HTERT RPE-1 (cell line): ENCODE measurements around the gene ARRDC3.
"Not testable (repeated sequence)": the region's sequence is repeated elsewhere in the genome, so short reads cannot be mapped to it uniquely, and the experiment has no call there.

Experiments used
- in situ Hi-C: fragments of 300-500 bp; cut with MboI; formaldehyde crosslinking; loops from 4 replicates; pipeline ENCODE4 v1.14.3; 2020; ENCODE audit warnings: low sequenced_read_pairs

The ARRDC3 gene

GRCh38 chr5:91383027-91383955 lies at the start of gene ARRDC3:
Gene ARRDC3, minus strand, starts transcription at chr5:91383317. Its CDS starts 225 bp downstream, at chr5:91383092.
- in situ Hi-C loops, result no loop called here

DNA sequence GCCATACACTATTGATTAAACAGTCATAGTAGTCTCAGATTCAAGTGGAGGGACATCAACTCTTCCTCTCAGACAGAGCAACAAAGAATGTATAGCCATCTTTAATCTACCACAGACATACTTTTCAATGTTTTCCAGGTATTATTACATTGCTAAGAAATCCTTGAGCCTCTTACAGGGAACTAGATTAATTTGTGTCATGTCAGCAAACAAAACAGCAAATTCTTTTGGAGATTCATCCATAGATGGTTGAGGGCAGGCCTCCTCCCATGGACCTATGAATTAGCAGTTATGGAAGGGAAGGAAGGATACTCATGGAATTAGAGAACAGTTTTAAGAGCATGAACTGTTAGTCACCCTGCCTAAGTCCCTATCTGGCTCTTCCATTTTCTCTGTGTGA lies 47.8 kb upstream of the ARRDC3 start:
- in situ Hi-C loops, result no loop called here

- in situ Hi-C loops, result no loop called here
Measured at GRCh38 chr5:91424638-91425436, 41.7 kb upstream of the ARRDC3 start.

- in situ Hi-C loops, result no loop called here
Measured at GRCh38 chr5:91423871-91424270, 40.8 kb upstream of the ARRDC3 start.

GRCh38 chr5:91420879-91421278 lies 37.8 kb upstream of the ARRDC3 start:
- in situ Hi-C loops, result no loop called here

- in situ Hi-C loops, result no loop called here
Measured at GRCh38 chr5:91419571-91420537, 36.7 kb upstream of the ARRDC3 start.

DNA sequence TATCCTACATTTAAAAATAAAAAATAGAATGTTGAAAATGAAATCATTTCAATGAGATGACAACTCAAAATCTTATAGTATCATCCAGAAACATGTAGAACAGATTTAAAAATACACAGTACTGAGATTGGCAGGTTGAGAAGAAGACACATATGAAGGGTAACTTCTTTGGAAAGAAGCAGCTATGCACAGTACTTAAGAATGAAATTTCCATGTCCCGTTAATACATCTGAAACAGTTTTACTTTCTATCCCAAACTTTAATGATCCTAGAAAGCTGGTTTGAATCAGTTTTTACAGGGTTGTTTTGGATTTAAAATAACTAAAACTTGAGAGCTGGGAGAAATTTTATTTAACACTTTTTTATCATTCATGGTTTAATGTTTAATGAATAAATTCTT lies 36.0 kb upstream of the ARRDC3 start:
- in situ Hi-C loops, result no loop called here

DNA sequence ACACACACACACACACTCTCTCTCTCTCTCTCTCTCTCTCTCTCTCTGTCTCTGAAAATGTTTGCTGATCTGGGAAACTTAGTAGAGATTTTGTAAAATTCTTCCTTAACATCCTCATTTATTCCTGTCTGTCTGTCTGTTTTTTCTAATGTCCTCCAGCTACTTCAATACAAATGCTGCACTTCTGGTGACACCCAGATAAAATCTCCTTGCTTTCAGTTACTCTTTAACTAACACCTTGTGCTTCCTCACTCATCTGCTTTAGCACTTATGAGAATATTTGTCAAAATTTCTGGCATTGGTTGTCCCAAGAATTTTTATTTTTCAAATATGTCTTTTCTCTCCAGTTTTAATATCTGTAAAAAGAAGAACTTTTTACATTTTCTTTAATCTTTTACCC lies 35.0 kb upstream of the ARRDC3 start:
- in situ Hi-C loops, result no loop called here

DNA sequence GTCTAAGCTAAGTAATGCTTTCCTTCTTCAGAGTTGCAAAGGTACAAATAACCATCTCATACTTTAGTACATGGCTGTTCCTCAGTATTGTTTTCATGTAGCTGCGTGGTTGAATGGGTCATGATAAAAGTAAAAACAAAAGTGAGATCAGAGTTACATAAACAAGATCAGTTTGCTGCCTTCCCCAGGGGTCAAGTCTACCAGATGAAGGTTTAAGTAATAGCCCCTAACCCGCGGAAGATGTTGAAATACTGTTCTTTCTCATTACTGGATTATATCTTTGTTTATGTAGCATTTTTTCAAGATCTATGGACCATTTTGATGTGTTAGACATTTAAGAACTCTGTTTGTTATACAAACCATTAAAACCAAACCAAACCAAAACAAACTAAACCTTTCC lies 34.1 kb upstream of the ARRDC3 start:
- in situ Hi-C loops, result no loop called here

- in situ Hi-C loops, result no loop called here
Measured at GRCh38 chr5:91416491-91416890, 33.4 kb upstream of the ARRDC3 start.

GRCh38 chr5:91409304-91409703 lies 26.2 kb upstream of the ARRDC3 start:
- in situ Hi-C loops, result no loop called here

DNA sequence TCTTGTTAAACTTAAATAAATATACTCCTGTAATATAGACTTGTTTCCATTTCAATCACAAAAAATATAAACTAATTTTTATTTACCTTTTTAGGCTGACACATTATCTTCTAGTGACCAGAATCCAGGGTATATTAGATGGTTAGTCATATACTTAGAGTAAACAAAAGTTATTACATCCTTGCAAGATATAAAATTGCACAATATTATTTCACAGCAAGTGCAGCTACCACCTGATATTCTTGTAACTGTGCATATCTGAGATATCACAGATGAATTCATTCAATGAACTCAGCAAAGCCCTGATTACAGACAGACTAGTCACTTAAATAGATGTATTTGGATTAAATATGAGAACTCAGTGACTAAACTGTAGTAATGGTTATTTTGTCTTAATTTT lies 25.6 kb upstream of the ARRDC3 start:
- in situ Hi-C loops, result no loop called here

- in situ Hi-C loops, result no loop called here
Measured at GRCh38 chr5:91407204-91407603, 24.1 kb upstream of the ARRDC3 start.

GRCh38 chr5:91403438-91403837 lies 20.3 kb upstream of the ARRDC3 start:
- in situ Hi-C loops, result no loop called here

- in situ Hi-C loops, result no loop called here
Measured at GRCh38 chr5:91401175-91401574, 18.1 kb upstream of the ARRDC3 start.

GRCh38 chr5:91397791-91398190 lies 14.7 kb upstream of the ARRDC3 start:
- in situ Hi-C loops, result no loop called here

DNA sequence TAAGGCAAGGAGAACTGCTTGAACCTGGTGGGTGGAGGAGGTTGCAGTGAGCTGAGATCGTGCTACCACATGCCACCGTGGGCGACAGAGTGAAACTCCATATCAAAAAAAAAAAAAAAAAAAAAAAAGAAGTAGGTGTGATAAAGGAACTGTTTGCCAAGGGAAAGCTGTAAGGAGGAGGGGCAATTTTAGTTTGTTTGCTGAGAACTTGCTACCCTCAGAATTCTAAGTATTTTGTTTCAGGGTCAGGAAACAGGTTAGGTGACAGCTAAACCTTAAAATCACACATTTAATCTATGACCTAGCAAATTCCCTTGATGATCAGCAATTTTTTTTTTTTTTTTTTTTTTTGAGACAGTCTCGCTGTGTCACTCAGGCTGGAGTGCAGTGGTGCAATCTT lies 7.2 kb upstream of the ARRDC3 start:
- in situ Hi-C loops, result no loop called here

DNA sequence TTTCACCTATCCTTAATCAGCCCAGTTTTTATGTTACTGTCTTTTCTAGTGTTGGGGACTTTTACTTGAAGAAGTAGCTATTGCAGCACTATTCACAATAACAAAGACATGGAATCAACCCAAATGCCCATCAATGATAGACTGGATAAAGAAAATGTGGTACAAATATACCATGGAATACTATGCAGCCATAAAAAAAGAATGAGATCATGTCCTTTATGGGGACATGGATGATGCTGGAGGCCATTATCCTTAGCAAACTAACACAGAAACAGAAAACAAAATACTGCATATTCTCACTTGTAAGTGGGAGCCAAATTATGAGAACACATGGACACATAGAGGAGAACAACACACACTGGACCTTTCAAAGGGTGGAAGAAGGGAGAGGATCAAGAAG lies 6.4 kb upstream of the ARRDC3 start:
- in situ Hi-C loops, result not testable (repeated sequence)

DNA sequence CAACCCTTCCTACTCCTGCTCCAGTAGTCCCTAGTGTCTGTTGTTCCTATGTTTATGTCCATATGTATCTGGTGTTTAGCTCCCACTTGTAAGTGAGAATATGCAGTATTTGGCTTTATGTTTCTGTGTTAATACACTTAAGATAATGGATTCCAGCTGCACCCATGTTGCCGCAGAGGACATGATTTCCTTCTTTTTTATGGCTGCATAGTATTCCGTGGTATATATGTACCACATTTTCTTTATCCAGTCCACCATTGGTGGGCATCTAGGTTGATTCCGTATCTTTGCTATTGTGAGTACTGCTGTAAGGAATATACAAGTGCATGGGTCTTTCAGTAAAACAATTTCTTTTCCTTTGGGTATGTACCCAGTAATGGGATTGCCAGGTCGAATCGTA lies 5.2 kb upstream of the ARRDC3 start:
- in situ Hi-C loops, result no loop called here

- in situ Hi-C loops, result no loop called here
Measured at GRCh38 chr5:91386120-91386519, 3.0 kb upstream of the ARRDC3 start.

- in situ Hi-C loops, result not testable (repeated sequence)
Measured at GRCh38 chr5:91385596-91385995, 2.5 kb upstream of the ARRDC3 start.
